CMK (cell line): ENCODE data around the gene CAND2.
A peak's percentile ranks its signal among the peaks of the same experiment; 100 is the strongest.
"Not testable (repeated sequence)": the region's sequence is repeated elsewhere in the genome, so short reads cannot be mapped to it uniquely, and the experiment has no call there.

Experiments
- DNase-seq: peaks from one replicate; pipeline ENCODE4 v3.0.0-alpha.2; 2010; ENCODE audit warnings: low read depth

The CAND2 gene

DNA sequence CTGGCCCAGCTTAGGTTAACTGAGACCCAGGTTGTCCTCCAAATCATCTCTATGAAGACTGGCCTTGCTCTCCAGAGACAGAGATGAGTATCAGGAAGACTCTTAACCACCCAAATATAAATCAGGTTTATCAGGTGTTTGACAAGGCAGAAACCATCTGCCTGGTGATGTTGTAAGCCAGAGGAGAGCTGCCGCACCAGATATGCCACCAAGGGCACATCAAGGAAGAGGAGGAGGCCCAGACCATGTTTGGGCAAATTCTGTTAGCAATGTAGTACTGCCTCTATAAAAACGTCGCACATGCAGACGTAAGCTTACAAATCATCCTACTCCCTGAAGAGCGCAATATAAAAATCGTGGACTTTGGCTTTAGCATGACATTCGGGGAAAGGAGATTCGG is 65.9 kb downstream of the CAND2 start:
- no peak for DNase-seq

DNA sequence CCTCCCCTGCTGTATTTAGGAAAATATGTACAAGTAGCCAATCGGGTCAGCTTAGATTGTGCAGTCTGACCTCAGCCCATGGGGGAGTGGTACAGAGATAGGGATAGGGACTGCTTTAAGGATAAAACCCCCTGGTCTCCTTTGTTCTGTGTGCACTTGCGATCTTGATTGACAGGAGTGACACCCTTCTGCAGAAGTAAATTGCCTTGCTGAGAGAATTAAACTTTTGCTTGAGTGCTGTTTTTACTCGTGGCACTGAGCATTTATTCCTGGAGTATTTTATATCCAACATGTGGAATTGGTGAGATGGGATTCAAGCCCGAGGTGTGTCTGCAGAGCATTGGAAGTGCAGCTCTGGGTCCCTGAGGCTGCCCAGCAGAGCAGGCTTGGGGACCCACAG is 68.8 kb downstream of the CAND2 start:
- DNase-seq = no peak

DNA sequence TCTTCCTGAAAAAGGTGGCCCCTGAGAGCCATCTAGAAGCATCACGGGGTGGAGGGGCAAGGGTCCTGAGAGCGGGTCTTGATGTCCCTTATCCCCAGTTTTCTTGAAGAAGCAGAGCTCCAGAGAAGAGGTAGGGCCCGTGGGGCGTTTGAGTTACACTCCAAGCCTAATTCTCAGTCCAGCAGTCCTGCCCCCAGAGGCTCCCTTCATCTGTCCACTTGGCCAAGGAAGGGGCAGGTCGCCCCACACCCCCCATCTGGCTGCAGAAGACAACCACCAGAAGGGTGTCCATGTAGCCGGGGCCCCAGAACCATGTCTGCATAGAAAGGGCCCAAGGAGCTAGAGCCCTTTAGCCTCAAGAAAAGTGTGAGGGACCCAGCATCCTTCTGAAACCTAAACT is 70.4 kb downstream of the CAND2 start:
- DNase-seq = no peak

DNA sequence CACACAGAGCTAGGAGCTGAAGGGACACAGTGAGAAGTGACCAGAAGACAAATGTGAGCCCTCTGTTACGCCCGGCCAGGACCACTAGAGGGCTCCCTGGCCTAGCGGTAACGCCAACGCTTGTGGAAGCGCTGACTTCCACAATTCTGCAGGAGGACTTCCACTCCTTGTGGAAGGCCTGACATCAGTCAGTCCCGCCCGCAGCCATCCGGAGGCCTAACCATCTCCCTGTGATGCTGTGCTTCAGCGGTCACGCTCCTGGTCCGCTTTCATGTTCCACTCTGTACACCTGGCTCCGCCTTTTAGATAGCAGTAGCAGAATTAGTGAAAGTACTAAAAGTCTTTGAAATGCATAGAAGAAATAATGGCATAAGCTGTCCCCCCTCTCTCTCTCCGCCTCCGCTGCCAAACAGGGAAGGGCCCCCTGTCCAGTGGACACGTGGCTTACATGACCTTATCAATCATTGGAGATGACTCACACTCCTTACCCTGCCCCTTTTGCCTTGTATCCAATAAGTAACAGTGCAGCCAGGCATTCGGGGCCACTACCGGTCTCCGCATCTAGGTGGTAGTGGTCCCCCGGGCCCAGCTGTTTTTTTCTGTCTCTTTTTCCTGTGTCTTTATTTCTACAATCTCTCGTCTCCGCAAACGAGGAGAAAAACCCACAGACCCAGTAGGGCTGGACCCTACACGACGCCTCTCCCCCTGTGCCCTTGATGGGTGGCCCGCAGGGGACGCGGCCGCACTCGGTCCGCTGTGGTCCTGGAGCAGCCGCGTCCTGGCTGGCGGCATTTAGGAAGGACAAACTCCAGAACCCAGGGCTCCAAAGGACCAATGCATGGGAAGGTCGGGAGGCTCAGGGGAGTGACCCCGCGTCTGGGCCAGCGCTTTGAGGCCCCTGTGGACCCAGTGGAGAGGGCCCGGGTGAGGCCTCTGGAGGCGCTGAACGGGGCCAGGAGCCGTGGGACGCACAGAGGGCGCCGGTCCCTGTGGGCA is 71.9 kb downstream of the CAND2 start:
- peak; percentile 65 for DNase-seq

DNA sequence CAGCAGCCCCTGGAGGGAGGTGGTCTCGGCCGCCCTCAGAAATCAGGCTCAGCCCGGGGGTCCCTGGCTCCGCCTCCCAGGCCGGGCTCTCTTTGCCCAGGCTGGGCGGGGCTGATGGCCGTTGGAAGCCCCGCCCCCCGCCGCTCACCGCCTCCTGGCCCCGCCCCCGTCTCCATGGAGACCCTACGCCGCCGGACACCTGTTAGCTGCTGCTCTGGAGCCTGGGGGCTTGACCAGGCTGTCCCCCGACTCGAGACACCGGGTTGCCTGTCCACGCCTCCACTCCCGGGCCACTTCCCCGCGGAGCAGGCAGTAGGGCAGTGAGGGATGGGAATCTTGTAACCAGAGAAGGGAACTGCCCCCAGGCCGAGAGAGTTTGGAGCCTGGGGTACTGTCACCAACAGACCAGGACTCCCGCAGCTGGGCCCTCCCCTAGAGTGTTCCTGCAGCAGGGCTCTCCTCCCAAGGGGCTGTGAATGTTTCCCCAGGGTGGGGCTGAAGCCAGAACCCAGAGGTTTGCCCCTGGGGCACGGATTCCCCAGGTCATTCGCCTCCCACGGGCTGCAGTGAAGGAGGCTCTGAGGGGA is 72.6 kb downstream of the CAND2 start:
- no peak for DNase-seq

DNA sequence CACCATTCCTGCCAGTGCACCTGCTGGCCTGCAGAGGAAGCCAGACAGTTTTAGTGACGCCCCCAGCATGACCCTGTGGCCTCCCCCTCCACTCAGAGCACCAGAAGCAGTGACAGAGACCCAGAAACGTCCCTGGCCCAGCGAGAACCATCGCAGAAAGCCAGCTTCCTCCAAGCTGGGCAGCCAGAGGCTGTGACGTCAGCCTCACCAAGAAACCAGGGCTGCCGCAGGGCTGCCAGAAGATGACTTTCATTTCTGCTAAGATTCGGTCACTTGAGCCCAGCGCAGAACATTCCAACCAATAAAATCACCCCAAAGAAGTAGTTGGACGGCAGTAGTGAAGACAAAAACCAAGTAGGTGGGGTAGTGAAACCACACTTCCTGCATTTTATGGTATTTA is 74.5 kb downstream of the CAND2 start:
- DNase-seq = no peak

DNA sequence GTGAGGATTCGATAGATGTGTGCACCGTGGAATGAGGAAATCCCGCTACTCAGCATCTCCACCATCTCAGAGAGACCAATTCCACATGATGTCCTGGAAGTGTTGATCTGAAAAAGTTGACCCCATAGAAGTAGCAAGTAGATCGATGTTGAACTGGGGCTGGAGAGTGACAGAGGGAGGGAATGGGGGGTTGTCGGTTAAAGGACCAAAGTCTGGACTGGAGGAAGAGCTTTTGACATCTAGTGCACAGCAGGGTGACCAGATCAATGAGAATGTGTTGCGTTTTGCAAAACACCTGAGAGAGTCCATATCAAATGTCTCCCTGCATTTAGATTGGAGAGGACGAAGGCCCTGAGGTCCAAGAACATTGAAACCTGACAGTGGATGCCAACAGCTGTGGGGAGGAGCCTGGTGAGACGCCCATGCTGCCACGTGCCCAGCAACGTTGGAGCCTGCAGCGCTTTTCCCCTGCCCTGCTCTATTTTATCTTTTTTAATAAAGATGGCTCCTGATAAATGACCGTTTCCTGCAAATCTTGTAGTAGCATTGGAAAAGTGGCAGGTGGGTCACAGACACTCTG is 75.0 kb downstream of the CAND2 start:
- DNase-seq = no peak

DNA sequence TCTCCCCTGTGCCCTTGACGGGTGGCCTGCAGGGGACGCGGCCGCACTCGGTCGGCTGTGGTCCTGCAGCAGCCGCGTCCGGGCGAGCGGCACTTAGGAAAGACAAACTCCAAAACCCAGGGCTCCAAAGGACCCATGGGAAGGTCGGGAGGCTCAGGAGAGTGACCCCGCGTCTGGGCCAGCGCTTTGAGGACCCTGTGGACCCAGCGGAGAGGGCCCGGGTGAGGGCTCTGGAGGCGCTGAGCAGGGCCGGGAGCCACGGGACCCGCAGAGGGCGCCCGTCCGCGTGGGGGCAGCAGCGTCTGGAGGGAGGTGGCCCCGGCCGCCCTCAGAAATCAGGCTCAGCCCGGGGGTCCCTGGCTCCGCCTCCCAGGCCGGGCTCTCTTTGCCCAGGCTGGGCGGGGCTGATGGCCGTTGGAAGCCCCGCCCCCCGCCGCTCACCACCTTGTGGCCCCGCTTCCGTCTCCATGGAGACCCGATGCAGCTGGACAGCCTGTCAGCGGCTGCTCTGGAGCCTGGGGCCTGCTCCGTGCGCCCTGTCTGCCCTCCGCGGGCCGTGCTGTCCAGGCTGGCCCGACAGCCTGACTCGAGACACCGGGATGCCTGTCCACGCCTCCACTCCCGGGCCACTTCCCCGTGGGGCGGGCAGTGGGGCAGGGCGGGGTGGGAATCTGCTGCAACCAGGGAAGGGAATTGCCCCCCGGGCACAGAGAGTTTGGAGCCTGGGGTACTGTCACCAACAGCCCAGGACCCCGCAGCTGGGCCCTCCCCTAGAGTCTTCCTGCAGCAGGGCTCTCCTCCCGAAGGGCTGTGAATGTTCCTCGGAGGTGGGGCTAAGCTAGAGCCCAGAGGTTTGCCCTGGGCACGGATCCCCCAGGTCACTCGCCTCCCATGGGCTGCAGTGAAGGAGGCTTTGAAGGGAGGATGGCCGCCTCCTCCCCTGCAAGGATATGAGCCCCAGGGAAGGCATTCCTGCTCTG is 79.7 kb downstream of the CAND2 start:
- no peak for DNase-seq

DNA sequence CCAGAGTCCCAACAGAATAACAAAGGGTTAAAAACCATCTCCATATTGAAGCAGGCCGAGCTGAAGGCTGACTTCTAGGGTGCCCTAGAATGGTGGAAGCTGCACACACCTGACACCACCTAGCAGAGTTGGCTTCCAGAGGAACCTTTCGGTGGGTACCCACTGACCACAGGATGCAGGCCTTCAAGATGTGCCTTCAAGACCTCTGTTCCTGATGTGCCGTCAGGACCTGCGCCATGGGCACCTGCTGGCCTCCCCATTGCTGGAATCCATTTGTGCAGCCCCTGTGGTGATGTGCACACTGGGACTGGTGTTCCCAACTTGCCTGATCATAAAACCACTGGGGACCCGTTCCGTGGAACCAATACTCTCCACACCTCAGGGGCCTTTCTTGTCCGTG is 80.6 kb downstream of the CAND2 start:
- no peak for DNase-seq

DNA sequence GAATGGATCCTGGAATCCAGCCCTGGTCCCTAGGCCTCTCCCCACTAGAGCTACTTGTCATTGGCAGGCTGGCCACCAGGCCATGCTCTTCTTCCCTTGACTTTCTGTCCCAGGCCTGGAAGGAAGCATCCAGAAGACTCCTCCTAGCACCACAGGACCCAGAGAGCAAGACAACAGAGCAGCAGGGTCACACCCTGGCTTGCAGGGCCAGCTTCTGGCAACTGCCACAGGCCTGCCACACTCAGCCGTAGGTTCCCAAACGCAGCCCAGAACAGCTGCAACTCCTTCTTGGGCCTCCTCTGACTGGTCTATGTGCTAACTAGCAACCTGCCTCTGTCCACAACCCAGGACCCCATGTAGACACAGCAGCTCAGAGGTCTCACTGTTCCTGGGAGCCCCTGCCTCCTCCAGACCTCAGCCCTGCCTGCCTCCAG is 81.7 kb downstream of the CAND2 start:
- DNase-seq = no peak

DNA sequence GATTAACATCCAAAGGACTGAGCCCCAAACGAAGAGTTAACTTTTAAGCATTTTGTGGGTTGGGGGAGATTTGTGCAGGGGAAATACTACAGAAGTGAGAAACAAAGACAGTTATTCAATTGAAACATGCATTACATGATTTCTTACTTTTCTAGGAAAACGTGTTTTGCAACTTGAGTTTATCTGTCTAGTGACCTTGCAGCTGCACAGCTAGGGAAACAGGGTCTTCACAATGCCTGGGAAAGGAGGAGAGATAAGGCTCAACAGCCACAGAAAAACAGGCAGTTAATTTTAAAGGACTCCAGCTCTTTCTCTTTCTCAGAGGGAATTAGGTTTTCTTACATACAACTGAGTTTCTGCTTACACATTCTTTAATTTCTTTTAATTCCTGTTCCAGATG is 82.3 kb downstream of the CAND2 start:
- DNase-seq = not testable (repeated sequence)

DNA sequence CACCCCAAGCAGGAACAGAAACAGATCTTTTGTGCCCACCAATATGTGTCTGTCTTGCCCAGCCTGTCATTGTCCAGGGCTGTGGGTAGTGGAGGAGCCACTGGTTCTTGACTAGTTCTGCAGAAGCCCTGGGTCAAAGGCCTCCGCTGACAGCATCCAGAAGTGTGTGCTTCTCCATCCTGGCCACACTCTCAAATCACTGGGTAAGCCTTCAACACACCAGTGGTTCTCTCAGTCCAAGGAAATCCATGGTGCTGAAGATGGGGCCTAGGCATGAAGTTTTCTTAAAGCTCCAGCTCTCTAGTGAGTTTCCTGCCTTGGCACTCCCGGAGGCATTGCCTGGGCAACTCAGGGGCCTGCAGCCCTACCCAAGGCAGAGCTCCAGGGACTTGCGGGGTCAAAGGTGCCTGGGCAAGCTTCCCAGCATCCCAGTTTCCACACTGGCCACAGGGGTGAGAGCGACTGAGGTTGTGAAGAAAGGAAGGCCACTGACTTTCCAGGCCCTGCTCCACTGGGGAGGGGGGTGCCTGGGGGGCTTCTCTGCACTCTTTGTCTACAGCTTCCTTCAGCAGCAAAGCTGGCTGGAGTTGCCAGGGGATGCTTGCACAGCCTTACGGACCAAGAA is 82.8 kb downstream of the CAND2 start:
- no peak for DNase-seq

DNA sequence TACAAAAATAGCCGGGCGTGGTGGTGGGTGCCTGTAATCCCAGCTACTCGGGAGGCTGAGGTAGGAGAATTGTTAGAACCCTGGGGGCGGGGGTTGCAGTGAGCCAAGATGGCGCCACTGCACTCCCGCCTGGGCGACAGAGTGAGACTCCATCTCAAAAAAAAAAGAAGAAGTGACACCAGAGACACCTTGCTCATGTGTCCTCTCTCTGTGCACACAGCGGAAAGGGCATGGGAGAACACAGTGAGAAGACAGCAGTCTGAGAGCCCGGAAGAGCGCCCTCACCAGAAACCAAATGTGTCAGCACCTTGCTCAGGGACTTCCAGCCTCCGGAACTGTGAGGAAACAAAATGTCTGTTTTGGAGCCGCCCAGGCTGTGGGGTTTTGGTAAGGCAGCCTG is 85.4 kb downstream of the CAND2 start:
- DNase-seq = not testable (repeated sequence)

DNA sequence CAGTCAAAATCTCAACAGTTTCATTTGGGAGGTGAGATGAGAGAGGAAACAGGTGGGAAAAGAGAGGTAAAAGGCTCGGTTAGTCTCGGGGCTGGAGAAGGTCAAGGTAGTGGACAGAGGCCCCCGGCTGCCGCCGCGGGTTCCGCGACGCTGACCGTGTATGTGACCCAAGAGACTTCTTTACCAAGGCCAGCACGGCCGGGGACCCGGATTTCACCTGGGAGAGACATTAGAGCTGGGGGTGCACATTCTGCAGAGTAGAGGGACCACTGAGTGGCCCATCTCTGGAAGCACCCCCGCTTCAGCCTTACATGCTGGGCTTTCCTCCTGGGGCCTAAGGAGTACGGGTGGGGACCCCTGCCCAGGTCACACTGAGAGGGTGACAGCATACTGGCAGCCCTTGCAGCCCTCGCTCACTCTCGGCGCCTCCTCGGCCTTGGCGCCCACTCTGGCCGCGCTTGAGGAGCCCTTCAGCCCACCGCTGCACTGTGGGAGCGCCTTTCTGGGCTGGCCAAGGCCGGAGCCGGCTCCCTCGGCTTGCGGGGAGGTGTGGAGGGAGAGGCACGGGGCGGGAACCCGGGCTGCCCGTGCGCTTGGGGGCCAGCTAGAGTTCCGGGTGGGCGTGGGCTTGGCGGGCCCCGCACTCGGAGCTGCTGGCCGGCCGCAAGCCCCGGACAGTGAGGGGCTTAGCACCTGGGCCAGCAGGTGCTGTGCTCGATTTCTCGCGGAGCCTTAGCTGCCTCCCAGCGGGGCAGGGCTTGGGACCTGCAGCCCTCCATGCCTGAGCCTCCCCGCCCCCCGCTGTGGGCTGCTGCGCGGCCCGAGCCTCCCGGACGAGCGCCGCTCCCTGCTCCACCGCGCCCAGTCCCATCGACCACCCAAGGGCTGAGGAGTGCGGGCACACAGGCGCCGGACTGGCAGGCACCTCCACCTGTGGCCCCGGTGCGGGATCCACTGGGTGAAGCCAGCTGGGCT is 86.1 kb downstream of the CAND2 start:
- DNase-seq = no peak

DNA sequence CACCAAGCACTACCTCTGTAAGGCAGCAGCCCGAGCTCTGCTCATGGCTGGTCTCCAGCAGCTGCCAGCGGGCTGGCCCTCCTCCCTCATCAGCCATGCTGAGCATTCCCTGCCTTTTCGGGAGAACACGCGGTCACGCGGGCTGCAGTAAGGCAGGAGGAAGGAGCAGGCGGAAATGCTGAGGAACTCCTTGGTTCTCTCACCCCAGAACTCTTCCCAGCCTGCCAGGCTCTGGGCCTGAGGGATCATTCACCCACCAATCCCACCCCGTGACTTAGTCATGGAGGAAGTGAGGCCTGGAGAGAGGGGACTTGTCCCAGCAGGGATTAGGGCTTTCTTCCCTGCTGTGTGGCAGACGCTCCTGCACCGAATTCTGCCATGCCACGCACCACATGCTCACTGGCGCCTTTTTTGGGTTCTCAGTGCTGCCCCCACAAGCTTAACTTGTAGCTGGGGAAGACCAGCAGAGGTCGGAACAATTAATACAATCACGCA is 87.8 kb downstream of the CAND2 start:
- no peak for DNase-seq
